ENCODE results near the gene GUSB. TPM values are rescaled to one million over a fixed set of nuclear protein-coding genes. Genes with fewer than 3 reads are reported as not detected.
"Not testable (repeated sequence)": the region's sequence is repeated elsewhere in the genome, so short reads cannot be mapped to it uniquely, and the experiment has no call there.

Gene GUSB
- total RNA-seq, 2 experiments from 2014 or later = 72.2 to 77.2 TPM

- H3K27me3 Mint-ChIP-seq (ENCODE audit: low read depth) = no peaks in the 10 kb centered on the region
- ATAC-seq = no peak
- H3K4me3 Mint-ChIP-seq = no peak overlapping the region
- no peaks in the 10 kb centered on the region for H3K9me3 Mint-ChIP-seq (ENCODE audit: insufficient read depth)
- H3K4me1 Mint-ChIP-seq (ENCODE audit: low read depth) = no peaks in the 10 kb centered on the region
- ChIA-PET CTCF (interaction anchor here (1.4 kb wide), 1 partner anchor 112 kb away, joined by 3 read pairs; no protein-coding TSS in a partner anchor), POLR2A (no interaction called here)
- no peak for DNase-seq
- H3K27ac Mint-ChIP-seq = no peak overlapping the region
- peaks cover 18% of the 10 kb centered on the region for H3K36me3 Mint-ChIP-seq (ENCODE audit: low read depth)
Measured at GRCh38 chr7:65951837-65952578, 30.0 kb downstream of the GUSB start.

GRCh38 chr7:65946904-65947303 lies 35.1 kb downstream of the GUSB start:
- Mint-ChIP-seq H3K27me3 (ENCODE audit: low read depth) (no peaks in the 10 kb centered on the region), H3K9me3 (ENCODE audit: insufficient read depth) (no peaks in the 10 kb centered on the region), H3K36me3 (ENCODE audit: low read depth) (no peaks in the 10 kb centered on the region), H3K27ac (no peak overlapping the region), H3K4me1 (ENCODE audit: low read depth) (no peaks in the 10 kb centered on the region), H3K4me3 (no peak overlapping the region)
- DNase-seq = no peak
- ATAC-seq = no peak
- POLR2A ChIA-PET = no interaction called here
- CTCF ChIA-PET = no interaction called here

- H3K27ac Mint-ChIP-seq; ATAC-seq; H3K27me3 Mint-ChIP-seq (ENCODE audit: low read depth); CTCF ChIA-PET; H3K4me1 Mint-ChIP-seq (ENCODE audit: low read depth); H3K9me3 Mint-ChIP-seq (ENCODE audit: insufficient read depth); DNase-seq; POLR2A ChIA-PET; H3K4me3 Mint-ChIP-seq; H3K36me3 Mint-ChIP-seq (ENCODE audit: low read depth): not testable (repeated sequence)
Measured at GRCh38 chr7:65945787-65946186, 36.2 kb downstream of the GUSB start.

- peaks cover 11% of the 10 kb centered on the region for H3K36me3 Mint-ChIP-seq (ENCODE audit: low read depth)
- CTCF ChIA-PET = no interaction called here
- POLR2A ChIA-PET = no interaction called here
- no peak for DNase-seq
- H3K4me1 Mint-ChIP-seq (ENCODE audit: low read depth) = peaks cover 2% of the 10 kb centered on the region
- H3K27ac Mint-ChIP-seq = no peak overlapping the region
- H3K27me3 Mint-ChIP-seq (ENCODE audit: low read depth) = no peaks in the 10 kb centered on the region
- peaks cover 6% of the 10 kb centered on the region for H3K9me3 Mint-ChIP-seq (ENCODE audit: insufficient read depth)
- no peak for ATAC-seq
- H3K4me3 Mint-ChIP-seq = no peak overlapping the region
Measured at GRCh38 chr7:65938336-65938895, 43.6 kb downstream of the GUSB start.

GRCh38 chr7:65937296-65937695 lies 44.7 kb downstream of the GUSB start:
- no peak for ATAC-seq
- no peak overlapping the region for H3K27ac Mint-ChIP-seq
- CTCF ChIA-PET = no interaction called here
- H3K27me3 Mint-ChIP-seq (ENCODE audit: low read depth) = no peaks in the 10 kb centered on the region
- H3K9me3 Mint-ChIP-seq (ENCODE audit: insufficient read depth) = peaks cover 6% of the 10 kb centered on the region
- peaks cover 2% of the 10 kb centered on the region for H3K4me1 Mint-ChIP-seq (ENCODE audit: low read depth)
- H3K36me3 Mint-ChIP-seq (ENCODE audit: low read depth) = peaks cover 11% of the 10 kb centered on the region
- no peak for DNase-seq
- no peak overlapping the region for H3K4me3 Mint-ChIP-seq
- POLR2A ChIA-PET = no interaction called here

- no peak for ATAC-seq
- H3K4me1 Mint-ChIP-seq (ENCODE audit: low read depth) = peaks cover 2% of the 10 kb centered on the region
- DNase-seq = no peak
- ChIA-PET POLR2A (no interaction called here), CTCF (no interaction called here)
- H3K27ac Mint-ChIP-seq = no peak overlapping the region
- no peak overlapping the region for H3K4me3 Mint-ChIP-seq
- no peaks in the 10 kb centered on the region for H3K27me3 Mint-ChIP-seq (ENCODE audit: low read depth)
- H3K36me3 Mint-ChIP-seq (ENCODE audit: low read depth) = peaks cover 5% of the 10 kb centered on the region
- peaks cover 6% of the 10 kb centered on the region for H3K9me3 Mint-ChIP-seq (ENCODE audit: insufficient read depth)
Measured at GRCh38 chr7:65931685-65932084, 50.3 kb downstream of the GUSB start.

GRCh38 chr7:65927489-65928448 lies 54.2 kb downstream of the GUSB start:
- POLR2A ChIA-PET = no interaction called here
- Mint-ChIP-seq H3K9me3 (ENCODE audit: insufficient read depth) (no peaks in the 10 kb centered on the region), H3K27ac (no peak overlapping the region), H3K27me3 (ENCODE audit: low read depth) (no peaks in the 10 kb centered on the region), H3K4me3 (no peak overlapping the region), H3K36me3 (ENCODE audit: low read depth) (no peaks in the 10 kb centered on the region), H3K4me1 (ENCODE audit: low read depth) (no peaks in the 10 kb centered on the region)
- DNase-seq = no peak
- CTCF ChIA-PET = no interaction called here
- ATAC-seq = no peak

- DNase-seq (no peak), ATAC-seq (no peak)
- H3K9me3 Mint-ChIP-seq (ENCODE audit: insufficient read depth) = no peaks in the 10 kb centered on the region
- H3K27ac Mint-ChIP-seq = no peak overlapping the region
- H3K36me3 Mint-ChIP-seq (ENCODE audit: low read depth) = no peaks in the 10 kb centered on the region
- no peaks in the 10 kb centered on the region for H3K4me1 Mint-ChIP-seq (ENCODE audit: low read depth)
- ChIA-PET POLR2A (no interaction called here), CTCF (no interaction called here)
- H3K4me3 Mint-ChIP-seq = no peak overlapping the region
- no peaks in the 10 kb centered on the region for H3K27me3 Mint-ChIP-seq (ENCODE audit: low read depth)
Measured at GRCh38 chr7:65926588-65926987, 55.4 kb downstream of the GUSB start.

- Mint-ChIP-seq H3K4me3 (no peak overlapping the region), H3K27ac (no peak overlapping the region), H3K36me3 (ENCODE audit: low read depth) (no peaks in the 10 kb centered on the region), H3K9me3 (ENCODE audit: insufficient read depth) (no peaks in the 10 kb centered on the region), H3K4me1 (ENCODE audit: low read depth) (no peaks in the 10 kb centered on the region), H3K27me3 (ENCODE audit: low read depth) (no peaks in the 10 kb centered on the region)
- ATAC-seq (no peak), DNase-seq (no peak)
- CTCF ChIA-PET = no interaction called here
- POLR2A ChIA-PET = no interaction called here
Measured at GRCh38 chr7:65925040-65925439, 57.0 kb downstream of the GUSB start.

- no peak overlapping the region for H3K27ac Mint-ChIP-seq
- no peak overlapping the region for H3K4me3 Mint-ChIP-seq
- ChIA-PET CTCF (no interaction called here), POLR2A (no interaction called here)
- no peak for DNase-seq
- no peaks in the 10 kb centered on the region for H3K27me3 Mint-ChIP-seq (ENCODE audit: low read depth)
- ATAC-seq = no peak
- H3K36me3 Mint-ChIP-seq (ENCODE audit: low read depth) = no peaks in the 10 kb centered on the region
- no peaks in the 10 kb centered on the region for H3K4me1 Mint-ChIP-seq (ENCODE audit: low read depth)
- no peaks in the 10 kb centered on the region for H3K9me3 Mint-ChIP-seq (ENCODE audit: insufficient read depth)
Measured at GRCh38 chr7:65924193-65924592, 57.8 kb downstream of the GUSB start.

GRCh38 chr7:65923316-65923715 lies 58.7 kb downstream of the GUSB start:
- Mint-ChIP-seq H3K9me3 (ENCODE audit: insufficient read depth) (no peaks in the 10 kb centered on the region), H3K36me3 (ENCODE audit: low read depth) (peaks cover 3% of the 10 kb centered on the region), H3K27me3 (ENCODE audit: low read depth) (no peaks in the 10 kb centered on the region), H3K27ac (no peak overlapping the region), H3K4me3 (no peak overlapping the region), H3K4me1 (ENCODE audit: low read depth) (no peaks in the 10 kb centered on the region)
- ChIA-PET POLR2A (no interaction called here), CTCF (no interaction called here)
- DNase-seq = no peak
- ATAC-seq = no peak

- H3K36me3 Mint-ChIP-seq (ENCODE audit: low read depth) = peaks cover 7% of the 10 kb centered on the region
- ATAC-seq (no peak), DNase-seq (no peak)
- ChIA-PET CTCF (no interaction called here), POLR2A (no interaction called here)
- no peaks in the 10 kb centered on the region for H3K9me3 Mint-ChIP-seq (ENCODE audit: insufficient read depth)
- no peak overlapping the region for H3K27ac Mint-ChIP-seq
- no peaks in the 10 kb centered on the region for H3K27me3 Mint-ChIP-seq (ENCODE audit: low read depth)
- peaks cover 4% of the 10 kb centered on the region for H3K4me1 Mint-ChIP-seq (ENCODE audit: low read depth)
- H3K4me3 Mint-ChIP-seq = no peak overlapping the region
Measured at GRCh38 chr7:65915921-65916657, 65.9 kb downstream of the GUSB start.
